K562 (cell line): Measurements from ENCODE around the gene BRAP. TPM values are rescaled to one million over a fixed set of nuclear protein-coding genes. Genes with fewer than 3 reads are reported as not detected.
A peak's percentile ranks its signal among the peaks of the same experiment; 100 is the strongest.

Experiments used
- CAMTA2 ChIP-seq: fragments of 250-450 bp; sonication (Bioruptor Pico); conservative IDR thresholded peaks from 2 replicates; pipeline ENCODE4 v1.5.1; 2022
- EGR1 ChIP-seq: fragments of 450-650 bp; conservative IDR thresholded peaks from 2 replicates; pipeline ENCODE4 v1.6.1; 2017; ENCODE audit warnings: mild to moderate bottlenecking
- ETV1 ChIP-seq: fragments of 450-650 bp; conservative IDR thresholded peaks from 2 replicates; pipeline ENCODE4 v1.6.1; 2016; ENCODE audit warnings: missing genetic modification characterization, control low read depth, low read depth, missing compliant biosample characterization
- JUN ChIP-seq, 2 experiments: sonication (generic) in 1 of 2; formaldehyde crosslinking in 1 of 2; IDR thresholded peaks; 2 replicates each; pipeline versions ENCODE4 v1.6.1 to v1.8.0; 2012 to 2022; ENCODE audit warnings: borderline replicate concordance in 2 of 2, mild to moderate bottlenecking in 2 of 2, improper control_type of control experiment in 1 of 2, low read depth in 1 of 2, low read length in 1 of 2, missing genetic modification reagents in 1 of 2
- KDM1A ChIP-seq, 2 experiments: fragments of 450-650 bp; IDR thresholded peaks; 2 replicates each; pipeline ENCODE4 v1.6.1; 2016; ENCODE audit warnings: mild to moderate bottlenecking in 2 of 2
- MGA ChIP-seq: fragments of 450-650 bp; IDR thresholded peaks from 2 replicates; pipeline ENCODE4 v1.6.1; 2016; ENCODE audit warnings: mild to moderate bottlenecking, moderate library complexity
- NELFE ChIP-seq: IDR thresholded peaks from 2 replicates; pipeline ENCODE4 v1.6.1; 2011; ENCODE audit warnings: mild to moderate bottlenecking; ENCODE audit not compliant: insufficient read depth, insufficient read length
- RBM25 ChIP-seq: fragments of 200-400 bp; formaldehyde crosslinking; IDR thresholded peaks from 2 replicates; pipeline ENCODE4 v1.6.1; 2018; ENCODE audit warnings: low read length, low read depth, moderate library complexity; ENCODE audit not compliant: severe bottlenecking
- RCOR1 ChIP-seq, 2 experiments: IDR thresholded peaks; 2 replicates each; pipeline ENCODE4 v1.6.1; 2012; ENCODE audit warnings: low read depth in 2 of 2, low read length in 2 of 2, borderline replicate concordance in 1 of 2, improper control_type of control experiment in 1 of 2
- SUPT5H ChIP-seq: fragments of 450-650 bp; IDR thresholded peaks from 2 replicates; pipeline ENCODE4 v1.6.1; 2016
- TCFL5 ChIP-seq: fragments of 250-450 bp; sonication (Bioruptor Pico); conservative IDR thresholded peaks from 2 replicates; pipeline ENCODE4 v1.6.1; 2021; ENCODE audit warnings: mild to moderate bottlenecking, moderate library complexity, matching md5 sums
- ZNF121 ChIP-seq: sonication (generic); formaldehyde crosslinking; conservative IDR thresholded peaks from 2 replicates; pipeline ENCODE4 v1.8.0; 2022; ENCODE audit warnings: missing genetic modification reagents
- ZNF140 ChIP-seq: fragments of 250-450 bp; sonication (Bioruptor Pico); IDR thresholded peaks from 2 replicates; pipeline ENCODE4 v1.8.0; 2021; ENCODE audit warnings: moderate library complexity, mild to moderate bottlenecking, inconsistent platforms
- ZNF282 ChIP-seq: sonication (generic); formaldehyde crosslinking; IDR thresholded peaks from 2 replicates; pipeline ENCODE4 v1.8.1; 2023; ENCODE audit warnings: missing genetic modification reagents
- ZNF3 ChIP-seq: fragments of 250-450 bp; sonication (Bioruptor Pico); IDR thresholded peaks from 2 replicates; pipeline ENCODE4 v1.5.0; 2021; ENCODE audit warnings: mild to moderate bottlenecking, moderate library complexity
- ZNF551 ChIP-seq: fragments of 250-450 bp; sonication (Bioruptor Pico); IDR thresholded peaks from 2 replicates; pipeline ENCODE4 v1.5.0; 2021; ENCODE audit warnings: mild to moderate bottlenecking, moderate library complexity
- polyA plus RNA-seq, 8 experiments: library from polyadenylated mRNA; depleted of rRNA in 4 of 8; stranded (reverse) in 5 of 8; unstranded in 3 of 8; fragments of >200 nt; fragmentation: Nextera tagmentation in 2 of 8; fragmentation: Illumina TruSeq in 1 of 8; extraction: Ambion mirVana in 2 of 8; extraction: Trizol in 1 of 8; gene quantifications; 2 replicates each; pipeline versions ENCODE4 v1.2.1 to v1.2.3, GENCODE V29; 2011 to 2014; ENCODE audit warnings: inconsistent platforms in 1 of 8, missing spikeins in 1 of 8
- total RNA-seq, 7 experiments: library from RNA; depleted of rRNA in 6 of 7; stranded (reverse); fragments of >200 nt in 6 of 7; fragmentation: Illumina TruSeq in 2 of 7; extraction: Trizol in 2 of 7; gene quantifications; 2 replicates each; pipeline versions ENCODE4 v1.2.1 to v1.2.3, GENCODE V29; 2011 to 2021; ENCODE audit warnings: low replicate concordance in 1 of 7
- TF ChIP-seq, protein P1 (sequence below): fragments of 250-450 bp; sonication (Bioruptor Pico); IDR thresholded peaks from 2 replicates; pipeline ENCODE4 v1.5.0; 2020; ENCODE audit warnings: mild to moderate bottlenecking, borderline replicate concordance

Gene BRAP
- total and polyA plus RNA-seq, 9 of the 15 experiments (the other 6 are each of a cell fraction or from before 2014, with no cell fraction given), result 2.2 to 32.6 (median 27.5) TPM

DNA sequence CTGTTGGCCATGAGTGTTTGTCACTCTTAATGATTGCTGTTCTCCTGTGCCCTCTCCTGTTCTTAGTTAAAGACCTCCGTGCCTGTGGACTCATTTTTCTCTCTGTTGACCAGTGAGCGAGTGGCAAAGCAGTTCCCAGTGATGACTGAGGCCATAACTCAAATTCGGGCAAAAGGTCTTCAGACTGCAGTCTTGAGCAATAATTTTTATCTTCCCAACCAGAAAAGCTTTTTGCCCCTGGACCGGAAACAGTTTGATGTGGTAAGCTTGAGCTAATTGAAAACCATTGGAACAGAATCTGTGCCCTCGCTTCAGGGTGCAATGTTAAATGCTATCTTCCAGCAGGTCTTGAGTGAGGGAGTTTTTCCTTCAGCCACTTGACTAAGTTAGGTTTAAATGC, 19.9 kb upstream of the BRAP start (continued):
- TF ChIP-seq, protein P1, sequence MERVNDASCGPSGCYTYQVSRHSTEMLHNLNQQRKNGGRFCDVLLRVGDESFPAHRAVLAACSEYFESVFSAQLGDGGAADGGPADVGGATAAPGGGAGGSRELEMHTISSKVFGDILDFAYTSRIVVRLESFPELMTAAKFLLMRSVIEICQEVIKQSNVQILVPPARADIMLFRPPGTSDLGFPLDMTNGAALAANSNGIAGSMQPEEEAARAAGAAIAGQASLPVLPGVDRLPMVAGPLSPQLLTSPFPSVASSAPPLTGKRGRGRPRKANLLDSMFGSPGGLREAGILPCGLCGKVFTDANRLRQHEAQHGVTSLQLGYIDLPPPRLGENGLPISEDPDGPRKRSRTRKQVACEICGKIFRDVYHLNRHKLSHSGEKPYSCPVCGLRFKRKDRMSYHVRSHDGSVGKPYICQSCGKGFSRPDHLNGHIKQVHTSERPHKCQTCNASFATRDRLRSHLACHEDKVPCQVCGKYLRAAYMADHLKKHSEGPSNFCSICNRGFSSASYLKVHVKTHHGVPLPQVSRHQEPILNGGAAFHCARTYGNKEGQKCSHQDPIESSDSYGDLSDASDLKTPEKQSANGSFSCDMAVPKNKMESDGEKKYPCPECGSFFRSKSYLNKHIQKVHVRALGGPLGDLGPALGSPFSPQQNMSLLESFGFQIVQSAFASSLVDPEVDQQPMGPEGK (CRISPR knock-in tag), result no peak
- TF ChIP-seq RCOR1 (IDR thresholded peaks at IDR 0.05; ENCODE audit: borderline replicate concordance in 1 of 2, low read depth in 2 of 2, low read length in 2 of 2), result peak in 1 of 2 experiments; percentile 81; a peak in 1 of 4 replicates
- no peak for TF ChIP-seq ZNF3
- TF ChIP-seq JUN (IDR thresholded peaks at IDR 0.05; ENCODE audit: borderline replicate concordance, low read depth, low read length), result no peak
- TF ChIP-seq JUN (CRISPR knock-in tag; IDR thresholded peaks at IDR 0.05; ENCODE audit: borderline replicate concordance), result no peak
- no peak for TF ChIP-seq ZNF121 (CRISPR knock-in tag)
- no peak for TF ChIP-seq RBM25
- no peak for TF ChIP-seq NELFE
- TF ChIP-seq ZNF551, result no peak
- TF ChIP-seq EGR1, result no peak
- TF ChIP-seq ZNF140 (CRISPR knock-in tag), result no peak
- TF ChIP-seq CAMTA2 (CRISPR knock-in tag), result no peak
- no peak for TF ChIP-seq ZNF282 (CRISPR knock-in tag)
- peak; percentile 93 for TF ChIP-seq KDM1A (IDR thresholded peaks at IDR 0.05)
- no peak for TF ChIP-seq TCFL5 (CRISPR knock-in tag)
- peak; percentile 84 for TF ChIP-seq ETV1 (tag)
- no peak for TF ChIP-seq SUPT5H
- TF ChIP-seq MGA, result no peak
